SW480 (cell line): ENCODE results near the gene NUP155.
"Not testable (repeated sequence)": the region's sequence is repeated elsewhere in the genome, so short reads cannot be mapped to it uniquely, and the experiment has no call there.

Experiments
- DNase-seq: peaks from one replicate; pipeline ENCODE4 v3.0.0-alpha.2; 2016; ENCODE audit warnings: low spot score

The NUP155 gene

GRCh38 chr5:37370864-37371726 is at the start of gene NUP155:
Gene NUP155, minus strand, starts transcription at chr5:37371106. Its CDS starts 129 bp downstream, at chr5:37370977.
- peak; percentile 94 for DNase-seq

GRCh38 chr5:37417347-37417746 is 46.4 kb upstream of the NUP155 start:
- DNase-seq: no peak

- DNase-seq: not testable (repeated sequence)
These were observed 44.5 kb upstream of the NUP155 start for GRCh38 chr5:37415456-37415855.

- no peak for DNase-seq
These were observed 41.6 kb upstream of the NUP155 start for GRCh38 chr5:37412515-37412914.

GRCh38 chr5:37400501-37400900 is 29.6 kb upstream of the NUP155 start:
- no peak for DNase-seq

GRCh38 chr5:37396352-37396751 is 25.4 kb upstream of the NUP155 start:
- DNase-seq: no peak

- DNase-seq: no peak
These were observed 20.7 kb upstream of the NUP155 start for GRCh38 chr5:37391591-37391990.

- DNase-seq: peak; percentile 88
These were observed 8.3 kb upstream of the NUP155 start, which contains the start of gene WDR70 for GRCh38 chr5:37379100-37379628. Gene WDR70, plus strand, starts transcription at chr5:37379318. Its CDS starts 50 bp downstream, at chr5:37379368.

GRCh38 chr5:37378066-37378465 is 7.2 kb upstream of the NUP155 start:
- DNase-seq: not testable (repeated sequence)

GRCh38 chr5:37375091-37375490 is 4.2 kb upstream of the NUP155 start:
- no peak for DNase-seq

GRCh38 chr5:37370550-37370863 is 399 bp downstream of the NUP155 start:
- no peak for DNase-seq

GRCh38 chr5:37355161-37355560 is 15.7 kb downstream of the NUP155 start:
- DNase-seq: no peak

- not testable (repeated sequence) for DNase-seq
These were observed 28.2 kb downstream of the NUP155 start for GRCh38 chr5:37342741-37343140.

GRCh38 chr5:37334754-37335153 is 36.2 kb downstream of the NUP155 start:
- DNase-seq: not testable (repeated sequence)

GRCh38 chr5:37326536-37326935 is 44.4 kb downstream of the NUP155 start:
- no peak for DNase-seq

- no peak for DNase-seq
These were observed 47.3 kb downstream of the NUP155 start for GRCh38 chr5:37323607-37324006.

GRCh38 chr5:37319037-37319782 is 51.7 kb downstream of the NUP155 start:
- DNase-seq: no peak

GRCh38 chr5:37316027-37316426 is 54.9 kb downstream of the NUP155 start:
- no peak for DNase-seq

- DNase-seq: no peak
These were observed 60.5 kb downstream of the NUP155 start for GRCh38 chr5:37310360-37310759.

GRCh38 chr5:37308793-37309192 is 62.1 kb downstream of the NUP155 start:
- DNase-seq: no peak

GRCh38 chr5:37304888-37305287 is 66.0 kb downstream of the NUP155 start:
- no peak for DNase-seq

- DNase-seq: not testable (repeated sequence)
These were observed 74.6 kb downstream of the NUP155 start for GRCh38 chr5:37296313-37296712.
